Stimulated activated naive CD8-positive, alpha-beta T cell treated with anti-CD3 and anti-CD28 coated beads, Interleukin-15, Interleukin-2, amounts not matched to agents 100 ng/mL and 50 ng/mL, for 24 hours (primary cell): ENCODE measurements around the gene FIBCD1.
"Not testable (repeated sequence)": the region's sequence is repeated elsewhere in the genome, so short reads cannot be mapped to it uniquely, and the experiment has no call there.

Source experiments
- H3K27ac Mint-ChIP-seq: one replicate; pipeline ENCODE4 v1.8.0; 2021; ENCODE audit warnings: mild to moderate bottlenecking, mixed read lengths
- H3K27me3 Mint-ChIP-seq: one replicate; pipeline ENCODE4 v1.8.0; 2021; ENCODE audit warnings: mixed read lengths
- H3K36me3 Mint-ChIP-seq: one replicate; pipeline ENCODE4 v1.8.0; 2021; ENCODE audit warnings: low read depth, mixed read lengths
- H3K4me1 Mint-ChIP-seq: one replicate; pipeline ENCODE4 v1.8.0; 2021; ENCODE audit warnings: low read depth, mixed read lengths
- H3K4me3 Mint-ChIP-seq: one replicate; pipeline ENCODE4 v1.8.0; 2021; ENCODE audit warnings: mild to moderate bottlenecking, mixed read lengths
- H3K9me3 Mint-ChIP-seq: one replicate; pipeline ENCODE4 v1.8.0; 2021; ENCODE audit warnings: mixed read lengths

FIBCD1 gene

DNA sequence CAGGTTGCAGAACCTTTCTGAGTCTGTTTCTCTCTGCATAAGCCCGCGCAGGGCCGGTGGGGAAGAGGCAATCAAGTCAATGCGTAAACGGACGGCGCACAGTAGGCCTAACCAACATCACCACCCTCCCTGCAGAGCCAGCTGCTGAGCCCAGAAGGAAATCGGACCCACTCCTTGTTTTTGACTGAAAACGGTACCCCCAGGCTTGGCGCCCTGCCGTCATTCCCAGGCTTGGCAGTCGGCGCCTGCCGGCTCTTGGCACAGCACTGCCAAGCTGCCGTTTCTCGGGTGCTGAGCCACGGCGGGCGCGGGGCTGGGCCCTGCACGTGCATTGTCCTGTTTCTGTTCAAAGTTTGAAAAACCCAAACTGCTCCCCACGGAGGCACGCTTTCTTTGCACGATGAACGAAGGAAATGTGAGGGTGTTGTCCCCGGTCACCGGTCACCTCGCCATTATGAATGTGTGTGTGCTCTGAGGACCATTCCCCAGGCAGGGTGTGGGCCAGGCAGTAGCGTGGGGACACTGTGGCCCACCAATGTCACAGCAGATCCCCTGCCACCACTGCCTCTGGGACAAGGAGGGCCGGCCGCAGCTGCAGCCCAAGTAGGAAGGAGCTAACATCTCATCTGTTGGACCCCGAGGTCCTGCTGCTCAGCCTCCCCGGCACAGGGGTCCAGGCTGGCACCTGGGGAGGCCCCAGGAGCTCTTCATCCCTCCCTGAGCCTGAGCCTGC, 20.1 kb downstream of the FIBCD1 start:
- no peaks in the 10 kb centered on the region for H3K4me1 Mint-ChIP-seq
- H3K27me3 Mint-ChIP-seq = peaks cover 8% of the 10 kb centered on the region
- H3K4me3 Mint-ChIP-seq = no peak overlapping the region
- no peak overlapping the region for H3K27ac Mint-ChIP-seq
- no peaks in the 10 kb centered on the region for H3K9me3 Mint-ChIP-seq
- H3K36me3 Mint-ChIP-seq = no peaks in the 10 kb centered on the region

DNA sequence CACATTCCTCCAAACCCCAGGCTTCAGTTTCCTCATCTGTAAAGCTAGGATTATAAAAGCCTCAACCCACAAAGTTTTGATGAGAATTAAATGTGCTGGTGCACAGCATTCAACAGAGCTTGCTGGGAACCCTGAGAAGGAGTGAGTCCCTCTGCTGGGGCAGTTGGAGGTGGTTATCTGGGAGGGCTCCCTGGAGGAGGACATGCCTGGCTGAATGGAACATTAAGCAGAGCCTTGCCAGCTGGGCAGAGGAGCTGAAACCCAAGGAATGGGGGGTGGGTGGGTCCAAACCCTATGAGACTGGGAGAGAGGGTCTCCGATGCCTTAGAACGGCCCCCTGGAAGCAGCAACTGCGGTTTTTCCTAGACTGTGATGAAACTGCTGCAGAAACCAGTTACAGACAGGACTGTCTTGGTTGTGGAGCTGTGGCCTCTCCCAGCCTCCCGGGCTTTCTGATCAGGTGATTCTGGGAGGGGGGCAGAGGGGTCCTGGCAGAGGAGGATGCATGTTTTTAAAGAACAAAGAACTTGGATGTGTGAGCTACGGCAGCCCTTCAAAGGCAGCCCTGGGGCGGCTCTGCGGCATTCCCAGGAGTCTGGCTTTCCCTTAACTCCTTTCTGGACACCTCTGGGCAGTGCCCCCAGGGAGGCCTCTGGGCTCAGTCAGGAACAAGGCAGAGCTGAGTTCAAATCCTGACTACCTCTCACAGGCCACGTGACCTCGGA, 20.8 kb downstream of the FIBCD1 start:
- Mint-ChIP-seq H3K36me3 (no peaks in the 10 kb centered on the region), H3K4me3 (no peak overlapping the region), H3K9me3 (no peaks in the 10 kb centered on the region), H3K4me1 (no peaks in the 10 kb centered on the region), H3K27ac (no peak overlapping the region), H3K27me3 (peaks cover 8% of the 10 kb centered on the region)

DNA sequence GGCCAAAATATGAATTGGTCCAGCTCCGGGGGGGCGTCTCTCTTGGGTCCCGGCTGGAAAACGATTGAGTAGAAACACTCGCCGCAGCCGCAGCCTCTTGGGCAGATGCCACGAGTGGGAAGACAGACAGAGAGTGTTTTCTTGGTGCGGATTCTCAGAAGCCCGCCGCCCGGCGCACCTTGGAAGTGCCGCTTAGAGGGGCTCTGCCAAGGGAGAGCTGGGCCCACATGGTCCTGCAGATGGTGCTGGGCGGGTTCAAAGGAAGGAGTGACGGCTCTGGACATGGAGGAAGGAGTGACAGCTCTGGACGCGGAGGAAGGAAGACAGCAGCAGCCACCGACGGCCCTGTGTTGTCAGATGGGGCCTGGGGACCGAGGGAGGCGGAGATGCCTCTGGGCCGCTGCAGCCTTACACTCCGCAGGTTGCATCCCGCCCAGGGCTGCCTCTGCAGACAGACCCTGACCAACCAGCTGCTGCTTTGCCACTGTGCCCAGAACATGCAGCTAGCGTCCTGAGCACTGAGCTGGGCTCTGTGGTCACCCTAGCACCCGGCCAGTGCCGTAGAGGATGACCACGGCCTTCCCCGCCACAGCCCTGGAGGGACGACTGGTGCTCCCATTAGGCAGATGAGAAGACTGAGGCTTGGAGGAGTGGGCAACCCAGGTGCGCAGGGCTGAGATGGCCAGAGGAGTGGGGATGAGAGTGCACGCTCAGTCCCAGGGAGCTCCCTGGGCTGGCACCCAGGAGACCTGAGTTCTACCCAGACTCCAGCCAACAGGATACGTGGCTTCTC, 21.7 kb downstream of the FIBCD1 start:
- H3K36me3 Mint-ChIP-seq = no peaks in the 10 kb centered on the region
- no peaks in the 10 kb centered on the region for H3K9me3 Mint-ChIP-seq
- H3K4me3 Mint-ChIP-seq = no peak overlapping the region
- H3K27me3 Mint-ChIP-seq = peaks cover under 1% of the 10 kb centered on the region
- no peaks in the 10 kb centered on the region for H3K4me1 Mint-ChIP-seq
- no peak overlapping the region for H3K27ac Mint-ChIP-seq

DNA sequence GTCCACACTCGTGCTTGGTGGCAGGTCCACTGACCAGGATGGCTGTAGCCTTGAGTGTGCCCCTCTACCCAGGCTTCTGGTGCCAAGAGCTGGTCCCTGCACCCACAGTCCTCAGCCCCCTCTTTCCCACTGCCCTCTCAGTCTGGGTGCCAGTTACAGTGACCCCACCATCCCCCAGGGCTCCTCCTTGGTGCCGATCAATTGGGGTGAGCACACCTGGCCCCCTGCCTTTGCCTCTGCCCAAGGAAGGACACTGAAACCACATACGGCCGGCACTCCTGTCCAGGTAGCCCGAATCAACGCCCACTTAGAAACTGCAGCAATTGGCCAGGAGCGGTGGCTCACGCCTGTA, 24.0 kb downstream of the FIBCD1 start:
- Mint-ChIP-seq H3K4me1 (no peaks in the 10 kb centered on the region), H3K36me3 (no peaks in the 10 kb centered on the region), H3K27ac (no peak overlapping the region), H3K4me3 (no peak overlapping the region), H3K27me3 (no peaks in the 10 kb centered on the region), H3K9me3 (no peaks in the 10 kb centered on the region)

DNA sequence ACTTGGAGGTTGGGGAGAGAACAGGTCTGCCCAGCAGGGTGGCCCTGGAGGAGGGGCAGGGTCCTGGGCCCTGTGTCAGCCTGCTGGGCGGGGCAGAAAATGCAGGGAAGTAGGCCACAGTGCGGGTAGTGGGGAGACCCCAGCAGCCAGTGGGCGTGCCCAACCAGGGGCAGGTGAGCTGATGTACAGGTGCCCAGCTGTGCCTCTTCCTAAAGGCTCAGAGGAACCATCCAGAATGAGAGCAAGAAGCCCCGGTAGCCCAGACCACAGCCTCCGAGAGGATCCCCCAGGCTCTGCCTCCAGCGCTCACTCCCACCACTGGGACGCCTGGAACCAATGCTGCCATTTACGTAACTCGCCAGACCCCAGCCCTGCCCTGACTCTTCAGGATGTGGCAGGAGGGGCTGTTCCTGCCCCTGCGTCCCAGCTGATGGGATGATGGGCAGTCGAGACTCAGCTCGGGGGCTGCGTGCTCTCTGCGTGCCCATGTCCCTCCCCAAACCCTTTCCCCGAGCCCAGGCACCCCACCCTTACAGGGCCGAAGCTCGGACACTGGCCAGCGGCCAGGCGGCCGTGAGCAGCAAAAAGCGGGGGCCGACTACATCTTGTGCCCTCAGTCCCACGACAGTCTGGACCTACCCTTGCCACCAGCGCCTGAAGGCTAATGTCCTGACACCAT, 24.5 kb downstream of the FIBCD1 start:
- Mint-ChIP-seq H3K9me3 (no peaks in the 10 kb centered on the region), H3K4me1 (no peaks in the 10 kb centered on the region), H3K4me3 (no peak overlapping the region), H3K27me3 (no peaks in the 10 kb centered on the region), H3K36me3 (no peaks in the 10 kb centered on the region), H3K27ac (no peak overlapping the region)

DNA sequence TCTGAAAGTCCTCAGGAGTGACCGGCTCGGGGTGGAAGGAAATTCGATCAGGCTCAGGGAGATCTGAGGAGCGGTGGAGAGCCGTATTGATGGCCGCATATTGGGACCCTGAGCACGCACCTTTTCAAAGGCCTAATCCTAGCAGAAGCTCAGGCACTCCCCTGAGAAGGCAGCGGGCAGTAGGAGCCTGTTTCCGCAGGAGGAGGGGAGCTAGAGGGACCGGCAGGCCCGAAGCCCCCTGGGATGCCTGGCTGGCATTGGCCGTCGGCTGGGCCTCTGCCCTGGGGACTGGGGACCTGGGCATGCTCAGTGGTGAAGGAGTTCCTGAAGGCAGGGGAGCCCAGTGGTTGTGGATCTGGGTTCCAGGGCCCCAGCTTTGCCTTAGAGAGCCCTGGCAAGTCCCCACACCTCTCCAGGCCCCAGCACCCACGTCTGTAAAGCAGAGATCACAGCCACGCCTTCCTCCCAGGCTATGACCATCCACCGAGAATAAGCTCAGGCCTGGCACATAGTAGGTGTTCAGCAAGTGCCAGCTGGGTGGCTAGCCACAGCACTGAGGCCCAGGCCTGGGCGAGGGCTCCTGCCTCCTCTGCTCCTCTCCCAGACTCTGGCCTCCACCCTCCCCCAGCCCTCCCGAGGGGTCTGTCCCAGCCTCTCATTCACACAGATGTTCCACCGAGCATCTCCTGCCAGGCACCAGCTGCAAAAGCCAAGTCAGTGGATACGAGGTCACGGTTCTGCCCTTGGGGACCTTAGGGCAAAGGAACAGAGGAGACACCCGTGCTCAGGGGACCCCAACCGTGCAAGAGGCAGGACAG, 25.2 kb downstream of the FIBCD1 start:
- H3K4me3 Mint-ChIP-seq = no peak overlapping the region
- no peaks in the 10 kb centered on the region for H3K4me1 Mint-ChIP-seq

DNA sequence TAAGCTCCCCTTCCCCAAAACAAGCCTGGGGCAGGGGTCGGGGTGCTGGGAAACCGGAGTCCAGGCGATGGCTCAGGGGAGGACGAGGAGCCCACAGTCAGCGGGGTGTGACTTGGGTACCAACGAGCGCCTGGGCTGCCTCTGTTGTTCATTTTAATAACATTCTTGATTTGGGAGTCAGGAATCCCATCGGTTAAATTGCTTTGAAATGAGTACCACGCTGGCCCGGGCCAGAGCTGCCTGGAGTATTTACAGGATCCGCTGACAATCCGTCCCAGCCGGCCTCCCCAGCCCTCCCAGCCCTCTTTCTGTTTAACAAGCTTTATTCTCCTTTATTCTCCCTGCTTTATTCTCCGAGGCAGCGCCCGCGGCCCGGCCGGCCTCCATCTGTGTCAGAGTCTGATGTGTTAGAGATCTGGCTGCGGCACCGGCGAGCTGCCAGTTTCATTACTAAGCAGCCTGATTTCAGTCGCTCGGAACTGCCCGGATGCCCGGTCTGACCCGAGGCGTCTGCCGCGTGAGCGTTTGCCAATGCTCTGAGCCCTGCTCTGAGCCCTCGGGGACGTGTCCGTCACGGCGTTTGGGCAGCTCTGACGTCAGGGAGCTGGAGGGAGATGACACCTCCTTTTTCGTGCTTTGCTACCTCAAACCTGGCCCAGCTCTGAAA, 26.0 kb downstream of the FIBCD1 start:
- Mint-ChIP-seq H3K4me3 (no peak overlapping the region), H3K9me3 (no peaks in the 10 kb centered on the region), H3K27ac (no peak overlapping the region), H3K36me3 (no peaks in the 10 kb centered on the region), H3K27me3 (no peaks in the 10 kb centered on the region), H3K4me1 (no peaks in the 10 kb centered on the region)

More for the DNA sequence above, 25.2 kb downstream of the FIBCD1 start:
- H3K9me3 Mint-ChIP-seq = no peaks in the 10 kb centered on the region
- no peaks in the 10 kb centered on the region for H3K27me3 Mint-ChIP-seq
- no peaks in the 10 kb centered on the region for H3K36me3 Mint-ChIP-seq
- no peak overlapping the region for H3K27ac Mint-ChIP-seq

DNA sequence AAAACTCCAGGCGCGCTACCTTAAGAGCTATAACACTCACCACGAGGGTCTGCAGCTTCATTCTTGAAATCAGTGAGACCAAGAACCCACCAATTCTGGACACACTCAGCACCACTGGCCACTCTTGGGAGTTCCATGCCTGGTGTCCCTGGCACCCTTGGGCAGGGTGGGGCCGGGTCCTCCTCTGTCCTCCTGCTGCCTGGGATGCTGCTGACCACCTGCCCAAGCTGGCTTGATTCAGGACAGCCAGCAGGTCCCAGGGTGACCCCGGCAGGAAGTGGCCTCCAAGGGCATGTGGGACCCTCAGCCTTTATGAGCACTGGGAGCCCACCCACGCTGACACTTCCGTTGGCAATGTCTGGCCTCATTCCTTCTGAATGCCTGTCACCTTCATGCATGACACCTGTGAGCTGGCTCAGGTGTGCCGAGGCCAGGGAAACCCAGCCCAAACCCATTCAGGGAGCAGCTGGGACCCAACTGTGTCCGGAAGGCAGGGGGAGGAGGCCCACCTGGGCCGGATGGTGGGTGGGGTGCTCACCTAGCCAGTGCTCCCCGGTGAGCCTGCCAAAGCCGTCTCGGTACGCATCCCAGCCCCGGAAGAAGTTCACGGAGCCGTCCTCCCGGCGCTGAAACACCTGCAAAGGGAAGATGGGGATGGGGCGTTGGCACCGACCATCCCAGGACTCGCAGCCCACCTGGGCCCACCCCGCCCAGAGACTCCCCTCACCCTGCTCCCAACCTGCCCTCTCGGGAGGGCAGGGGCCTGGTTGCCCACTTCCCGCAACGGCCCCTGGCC, 27.6 kb downstream of the FIBCD1 start:
- no peaks in the 10 kb centered on the region for H3K4me1 Mint-ChIP-seq
- H3K27me3 Mint-ChIP-seq = no peaks in the 10 kb centered on the region
- H3K27ac Mint-ChIP-seq = no peak overlapping the region
- no peaks in the 10 kb centered on the region for H3K36me3 Mint-ChIP-seq
- H3K4me3 Mint-ChIP-seq = no peak overlapping the region
- H3K9me3 Mint-ChIP-seq = no peaks in the 10 kb centered on the region

DNA sequence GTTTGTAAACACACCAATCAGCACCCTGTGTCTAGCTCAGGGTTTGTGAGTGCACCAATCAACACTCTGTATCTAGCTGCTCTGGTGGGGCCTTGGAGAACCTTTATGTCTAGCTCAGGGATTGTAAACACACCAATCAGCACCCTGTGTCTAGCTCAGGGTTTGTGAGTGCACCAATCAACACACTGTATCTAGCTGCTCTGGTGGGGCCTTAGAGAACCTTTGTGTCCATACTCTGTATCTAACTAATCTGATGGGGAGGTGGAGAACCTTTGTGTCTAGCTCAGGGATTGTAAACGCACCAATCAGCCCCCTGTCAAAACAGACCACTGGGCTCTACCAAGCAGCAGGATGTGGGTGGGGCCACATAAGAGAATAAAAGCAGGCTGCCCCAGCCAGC, 28.4 kb downstream of the FIBCD1 start:
- not testable (repeated sequence) for H3K9me3 Mint-ChIP-seq, H3K36me3 Mint-ChIP-seq, H3K27ac Mint-ChIP-seq, H3K4me1 Mint-ChIP-seq, H3K27me3 Mint-ChIP-seq, H3K4me3 Mint-ChIP-seq

DNA sequence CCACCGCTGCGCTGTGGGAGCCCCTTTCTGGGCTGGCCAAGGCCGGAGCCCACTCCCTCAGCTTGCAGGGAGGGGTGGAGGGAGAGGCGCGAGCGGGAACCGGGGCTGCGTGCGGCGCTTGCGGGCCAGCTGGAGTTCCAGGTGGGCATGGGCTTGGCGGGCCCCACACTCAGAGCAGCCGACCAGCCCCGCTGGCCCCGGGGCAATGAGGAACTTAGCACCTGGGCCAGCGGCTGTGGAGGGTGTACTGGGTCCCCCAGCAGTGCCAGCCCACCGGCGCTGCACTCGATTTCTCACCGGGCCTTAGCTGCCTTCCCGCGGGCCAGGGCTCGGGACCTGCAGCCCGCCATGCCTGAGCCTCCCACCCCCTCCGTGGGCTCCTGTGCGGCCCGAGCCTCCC, 29.0 kb downstream of the FIBCD1 start:
- H3K4me1 Mint-ChIP-seq, H3K9me3 Mint-ChIP-seq, H3K36me3 Mint-ChIP-seq, H3K27ac Mint-ChIP-seq, H3K4me3 Mint-ChIP-seq, H3K27me3 Mint-ChIP-seq: not testable (repeated sequence)

DNA sequence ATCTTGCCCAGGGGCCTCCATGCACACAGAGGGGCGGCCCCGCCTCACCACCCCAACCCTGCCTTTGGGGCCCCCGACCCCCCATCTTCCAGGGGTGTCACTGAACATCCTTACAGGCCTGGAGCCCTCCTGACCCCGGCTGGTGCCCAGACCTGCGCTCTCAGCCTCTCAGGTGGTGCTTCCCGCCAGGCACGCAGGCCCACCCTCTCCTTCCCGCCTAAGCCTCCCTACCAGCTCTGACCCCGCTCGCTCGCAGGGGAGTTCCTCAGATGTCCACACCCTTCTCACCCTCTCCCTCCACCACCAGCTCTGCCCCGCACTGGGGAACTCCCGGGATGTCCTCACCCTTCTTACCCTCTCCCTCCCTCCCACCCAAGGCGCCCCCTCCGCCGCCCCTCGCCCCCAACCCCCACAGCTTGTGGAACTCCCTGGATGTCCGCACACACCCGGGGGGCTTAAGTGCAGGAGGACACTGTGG, 30.1 kb downstream of the FIBCD1 start:
- Mint-ChIP-seq H3K4me1 (no peaks in the 10 kb centered on the region), H3K27me3 (no peaks in the 10 kb centered on the region), H3K4me3 (no peak overlapping the region)

DNA sequence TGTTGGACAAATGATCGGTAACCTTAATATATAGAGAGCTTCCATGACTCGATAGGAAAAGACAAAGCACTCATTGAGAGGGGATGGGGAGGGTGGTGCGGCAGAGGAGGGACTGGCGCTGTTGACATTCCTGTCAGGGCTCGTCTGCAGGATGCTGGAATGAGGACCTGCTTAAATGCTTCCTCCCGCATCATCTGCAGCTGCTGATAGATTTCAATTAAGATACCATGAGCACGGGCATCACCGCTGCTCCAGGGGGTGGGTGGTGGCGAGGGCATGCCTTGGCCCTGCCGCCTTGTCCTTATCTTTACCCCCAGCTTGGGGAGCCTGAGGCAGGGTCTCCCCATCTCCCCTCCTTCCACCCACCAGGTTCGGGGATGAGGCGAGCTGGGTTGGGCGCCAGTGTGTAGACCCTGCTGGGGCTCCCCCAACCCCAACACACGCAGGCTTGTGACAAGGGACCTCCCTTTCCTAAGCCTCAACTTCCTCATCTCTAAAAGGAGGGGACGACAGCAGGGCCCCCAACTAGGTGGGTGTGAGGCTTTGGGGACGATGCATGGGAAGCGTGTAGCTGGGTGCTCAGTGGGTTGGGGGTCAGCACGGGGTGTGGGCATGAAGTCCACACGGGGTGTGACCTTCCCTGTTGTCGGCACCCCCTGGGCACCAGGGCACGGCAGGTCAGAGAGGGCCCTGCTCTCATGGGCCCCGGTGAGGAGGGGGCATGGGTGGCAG, 30.7 kb downstream of the FIBCD1 start:
- H3K27ac Mint-ChIP-seq = no peak overlapping the region
- H3K9me3 Mint-ChIP-seq = no peaks in the 10 kb centered on the region
- no peak overlapping the region for H3K4me3 Mint-ChIP-seq
- no peaks in the 10 kb centered on the region for H3K27me3 Mint-ChIP-seq
- H3K4me1 Mint-ChIP-seq = no peaks in the 10 kb centered on the region
- H3K36me3 Mint-ChIP-seq = no peaks in the 10 kb centered on the region

More for the DNA sequence above, 30.1 kb downstream of the FIBCD1 start:
- Mint-ChIP-seq H3K36me3 (no peaks in the 10 kb centered on the region), H3K27ac (no peak overlapping the region), H3K9me3 (no peaks in the 10 kb centered on the region)
